Muscle layer of colon (tissue), 2 donors: ENCODE results near the gene CROCC2.

Source experiments
- H3K27ac ChIP-seq: one replicate; pipeline ENCODE4 v1.7.0; 2013; ENCODE audit warnings: low read depth, mild to moderate bottlenecking, low read length, moderate library complexity
- H3K27me3 ChIP-seq, 2 donors: one replicate each; pipeline ENCODE4 v1.7.0; 2013; ENCODE audit warnings: low read length in 2 of 2, mild to moderate bottlenecking in 2 of 2; ENCODE audit not compliant: insufficient read depth in 2 of 2, control insufficient read depth in 1 of 2
- H3K36me3 ChIP-seq: one replicate; pipeline ENCODE4 v1.7.0; 2013; ENCODE audit warnings: mild to moderate bottlenecking, low read length; ENCODE audit not compliant: insufficient read depth
- H3K4me1 ChIP-seq: one replicate; pipeline ENCODE4 v1.7.0; 2013; ENCODE audit warnings: mild to moderate bottlenecking, low read length; ENCODE audit not compliant: insufficient read depth
- H3K4me3 ChIP-seq, 2 donors: one replicate each; pipeline ENCODE4 v1.7.0; 2013; ENCODE audit warnings: low read length in 2 of 2, low read depth in 1 of 2, mild to moderate bottlenecking in 1 of 2, moderate library complexity in 1 of 2
- H3K9ac ChIP-seq: one replicate; pipeline ENCODE4 v1.7.0; 2013; ENCODE audit warnings: low read length
- H3K9me3 ChIP-seq: one replicate; pipeline ENCODE4 v1.7.0; 2013; ENCODE audit warnings: mild to moderate bottlenecking, low read length
- donor health status: abdominal sarcoma.
- donor health status: Adenocarcinoma of cecum.

The CROCC2 gene

DNA sequence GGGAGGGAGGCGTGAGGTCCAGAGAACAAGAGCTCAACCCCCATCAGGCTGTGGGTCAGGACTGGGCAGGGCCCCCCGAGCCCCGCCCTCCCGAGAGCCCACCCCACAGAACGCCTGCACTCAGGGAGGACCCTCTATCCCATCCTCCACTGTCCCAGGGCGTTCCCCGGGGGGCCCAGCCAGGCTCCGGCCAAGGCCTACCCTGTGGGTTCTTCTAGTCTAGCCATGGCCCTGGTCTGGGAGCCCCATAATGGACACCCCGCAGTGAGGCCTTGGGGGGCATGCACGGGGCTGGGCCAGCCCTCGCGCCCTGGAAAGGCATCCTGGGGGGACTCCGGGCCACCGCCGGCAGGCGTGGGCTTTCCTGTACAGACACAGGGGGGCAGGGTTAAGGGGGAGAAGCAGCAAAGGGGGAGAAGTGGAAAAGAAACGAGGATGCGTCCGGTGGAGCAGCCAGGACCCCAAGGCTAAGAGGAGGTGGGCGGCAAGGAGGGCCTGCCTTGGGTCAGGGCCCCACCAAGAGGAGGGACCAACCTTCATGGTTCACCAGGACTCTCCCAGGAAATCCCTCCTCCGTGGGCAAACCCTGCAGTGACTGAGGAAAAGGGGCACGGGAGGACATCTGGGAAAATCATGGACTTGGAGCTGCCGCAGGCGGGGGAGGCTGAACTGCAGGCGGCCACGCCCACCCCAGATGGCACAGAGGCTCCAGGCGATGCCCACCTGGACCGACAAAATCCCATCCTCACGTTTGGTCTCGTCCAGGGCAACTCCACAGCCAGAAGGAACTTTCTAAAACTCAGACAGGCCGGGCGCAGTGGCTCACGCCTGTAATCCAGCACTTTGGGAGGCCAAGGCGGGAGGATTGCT, 2.7 kb upstream of the CROCC2 start:
- H3K36me3 ChIP-seq, result no peaks in the 10 kb centered on the region
- no peak overlapping the region for H3K27ac ChIP-seq
- no peaks in the 10 kb centered on the region for H3K4me1 ChIP-seq
- peaks cover 0 to 8% of the 10 kb centered on the region in 2 donors for H3K27me3 ChIP-seq
- H3K9ac ChIP-seq, result no peak overlapping the region
- H3K4me3 ChIP-seq, result no peak overlapping the region
- no peaks in the 10 kb centered on the region for H3K9me3 ChIP-seq

DNA sequence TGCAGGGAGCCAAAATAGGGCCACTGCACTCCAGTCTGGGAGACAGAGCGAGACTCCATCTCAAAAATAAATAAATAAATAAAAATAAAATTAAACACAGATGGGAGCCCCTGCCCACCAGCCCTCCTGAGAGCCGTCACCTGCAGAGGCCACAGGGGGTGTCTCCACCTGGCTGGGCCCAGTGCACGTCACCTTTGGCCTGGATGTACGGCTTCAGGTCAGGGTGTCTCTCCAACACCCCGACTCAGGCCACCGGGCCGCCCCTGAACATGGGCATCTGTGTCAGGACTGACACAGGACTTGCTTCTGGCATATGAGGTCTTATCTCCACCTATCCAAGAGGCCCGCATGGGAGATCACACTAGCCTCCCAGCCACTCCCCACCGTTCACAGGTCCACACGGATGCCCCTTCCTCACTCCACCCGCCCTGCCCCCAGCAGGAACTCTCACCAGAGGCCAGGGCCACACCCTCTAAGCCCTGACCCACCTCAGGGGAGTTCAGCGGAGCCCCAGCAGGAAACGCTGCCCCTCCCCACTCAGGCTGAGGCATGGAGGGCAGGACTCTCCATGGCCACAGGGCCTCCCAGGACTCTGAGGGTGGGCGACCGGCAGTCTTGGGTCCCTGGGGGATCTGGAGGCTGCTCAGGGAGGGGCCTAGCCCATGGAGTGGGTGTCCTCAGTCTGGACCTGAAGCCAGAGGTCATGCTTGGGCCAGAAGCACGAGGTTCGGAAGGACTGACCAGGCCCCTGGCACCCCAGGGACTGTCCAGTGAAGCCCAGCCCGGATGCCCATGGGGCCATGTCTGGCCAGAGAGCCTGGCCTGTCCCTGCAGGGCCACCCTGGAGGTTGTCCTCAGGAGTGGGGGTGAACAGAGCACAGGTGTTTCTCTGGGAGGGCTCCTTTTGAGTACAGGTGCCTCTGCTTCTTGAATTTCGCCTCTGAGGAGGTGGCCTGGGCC, 1.6 kb upstream of the CROCC2 start:
- no peak overlapping the region for H3K4me3 ChIP-seq

GRCh38 chr2:240905176-240905781, 857 bp upstream of the CROCC2 start:
- H3K36me3 ChIP-seq, result no peaks in the 10 kb centered on the region
- no peaks in the 10 kb centered on the region for H3K4me1 ChIP-seq
- no peak overlapping the region for H3K9ac ChIP-seq
- no peaks in the 10 kb centered on the region for H3K9me3 ChIP-seq
- H3K27me3 ChIP-seq, result peaks cover 0 to 8% of the 10 kb centered on the region in 2 donors
- no peak overlapping the region for H3K4me3 ChIP-seq
- no peak overlapping the region for H3K27ac ChIP-seq

More for the DNA sequence above, 1.6 kb upstream of the CROCC2 start:
- Histone ChIP-seq H3K27me3 (peaks cover 0 to 8% of the 10 kb centered on the region in 2 donors), H3K36me3 (no peaks in the 10 kb centered on the region), H3K9me3 (no peaks in the 10 kb centered on the region), H3K9ac (no peak overlapping the region), H3K27ac (no peak overlapping the region), H3K4me1 (no peaks in the 10 kb centered on the region)

DNA sequence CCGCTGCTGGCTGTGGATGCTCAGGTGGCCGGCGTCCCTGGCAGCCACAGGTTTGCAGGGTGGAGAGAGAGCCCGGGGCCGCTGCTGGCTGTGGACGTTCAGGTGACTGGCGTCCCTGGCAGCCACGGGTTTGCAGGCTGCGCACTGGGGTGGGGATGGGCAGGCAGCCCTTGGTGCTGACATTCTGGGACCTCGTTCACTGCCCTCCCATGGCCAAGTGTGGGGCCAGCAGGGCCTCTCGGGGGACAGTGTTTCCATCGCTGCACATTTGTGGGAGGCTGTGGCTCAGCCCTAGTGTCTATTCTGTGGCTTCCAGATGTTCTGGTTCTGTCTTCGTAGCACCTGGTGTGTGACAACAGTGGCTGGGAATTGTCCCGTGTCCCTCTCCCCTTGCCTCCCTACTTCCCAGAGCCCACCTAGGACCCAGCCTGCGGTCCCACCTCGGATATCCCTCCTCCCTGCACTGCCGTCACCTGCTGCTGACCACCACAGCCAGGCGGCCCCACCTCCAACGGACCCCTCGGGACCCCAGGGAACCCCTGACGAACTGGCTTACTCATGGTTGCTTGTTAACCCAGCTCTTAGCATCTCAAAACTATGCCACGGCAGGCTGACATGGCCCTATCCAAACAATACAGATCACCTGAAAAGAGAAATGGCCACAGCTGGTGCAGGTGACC, 915 bp downstream of the CROCC2 start:
- Histone ChIP-seq H3K27me3 (peaks cover 0 to 4% of the 10 kb centered on the region in 2 donors), H3K4me1 (no peaks in the 10 kb centered on the region), H3K4me3 (no peak overlapping the region), H3K36me3 (no peaks in the 10 kb centered on the region), H3K9me3 (no peaks in the 10 kb centered on the region), H3K27ac (no peak overlapping the region), H3K9ac (no peak overlapping the region)

DNA sequence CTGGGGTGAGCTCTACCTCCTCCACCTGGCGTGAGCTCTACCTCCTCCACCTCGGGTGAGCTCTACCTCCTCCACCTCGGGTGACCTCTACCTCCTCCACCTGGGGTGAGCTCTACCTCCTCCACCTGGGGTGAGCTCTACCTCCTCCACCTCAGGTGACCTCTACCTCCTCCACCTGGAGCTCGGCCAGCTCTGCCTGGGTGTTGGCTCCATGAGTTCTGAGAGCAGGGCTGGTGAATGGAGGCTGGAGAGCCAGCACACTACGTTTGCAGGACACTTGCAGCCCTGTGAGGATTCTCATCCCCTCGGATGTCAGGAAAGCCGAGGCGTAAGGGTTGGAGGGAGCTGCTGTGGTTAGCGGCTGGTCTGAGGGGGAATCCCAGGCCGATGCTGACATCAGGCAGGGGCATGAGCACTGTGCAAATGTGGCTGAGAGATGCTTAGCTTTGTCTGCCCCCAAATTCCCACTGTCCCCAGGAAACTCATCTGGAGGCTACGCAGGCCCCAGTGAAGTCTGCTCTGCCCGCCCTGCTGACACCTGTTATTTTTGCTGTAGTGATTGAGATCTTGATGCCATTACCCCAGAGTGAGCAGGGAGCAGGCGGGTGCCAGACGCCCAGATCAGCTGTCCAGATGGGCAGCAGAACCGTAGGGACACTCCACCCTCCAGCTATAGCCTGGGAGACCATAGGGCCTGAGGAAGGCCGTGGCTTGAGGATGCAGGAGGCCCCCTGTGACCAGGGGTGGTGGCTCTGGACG, 3.3 kb downstream of the CROCC2 start:
- H3K4me1 ChIP-seq, result no peaks in the 10 kb centered on the region
- H3K9ac ChIP-seq, result no peak overlapping the region
- no peak overlapping the region for H3K27ac ChIP-seq
- no peaks in the 10 kb centered on the region for H3K9me3 ChIP-seq
- peaks cover 0 to 17% of the 10 kb centered on the region in 2 donors for H3K27me3 ChIP-seq
- H3K4me3 ChIP-seq, result no peak overlapping the region
- no peaks in the 10 kb centered on the region for H3K36me3 ChIP-seq

DNA sequence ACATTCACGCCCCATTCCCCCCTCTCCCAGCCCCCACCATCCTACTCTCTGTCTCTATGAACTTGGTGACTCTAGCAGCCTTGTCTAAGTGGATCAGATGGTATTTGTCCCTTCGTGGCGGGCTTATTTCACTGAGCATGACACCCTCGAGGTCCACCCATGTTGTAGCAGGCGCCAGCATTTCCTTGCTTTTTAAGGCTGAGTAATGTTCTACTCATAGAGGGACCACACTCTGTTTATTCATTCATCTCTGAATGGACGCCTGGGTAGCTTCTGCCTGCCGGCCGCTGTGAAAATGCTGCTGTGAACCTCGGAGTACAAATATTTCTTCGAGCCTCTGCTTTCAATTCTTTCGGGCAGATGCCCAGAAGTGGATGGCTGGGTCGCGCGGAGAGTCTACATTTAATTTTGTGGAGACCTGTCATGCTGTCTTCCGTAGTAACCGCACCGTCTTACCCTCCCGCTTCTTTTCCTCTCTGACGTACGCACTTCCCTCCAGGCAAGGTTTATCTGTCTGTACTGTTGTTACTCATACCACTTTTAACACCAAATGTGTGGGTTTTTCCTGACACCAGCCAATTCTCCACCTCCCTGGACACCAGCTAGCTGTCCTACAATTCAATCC, 5.6 kb downstream of the CROCC2 start:
- H3K9ac ChIP-seq, result no peak overlapping the region
- peaks cover 0 to 33% of the 10 kb centered on the region in 2 donors for H3K27me3 ChIP-seq
- no peak overlapping the region for H3K4me3 ChIP-seq
- no peaks in the 10 kb centered on the region for H3K9me3 ChIP-seq
- no peak overlapping the region for H3K27ac ChIP-seq
- H3K4me1 ChIP-seq, result no peaks in the 10 kb centered on the region
- no peaks in the 10 kb centered on the region for H3K36me3 ChIP-seq

DNA sequence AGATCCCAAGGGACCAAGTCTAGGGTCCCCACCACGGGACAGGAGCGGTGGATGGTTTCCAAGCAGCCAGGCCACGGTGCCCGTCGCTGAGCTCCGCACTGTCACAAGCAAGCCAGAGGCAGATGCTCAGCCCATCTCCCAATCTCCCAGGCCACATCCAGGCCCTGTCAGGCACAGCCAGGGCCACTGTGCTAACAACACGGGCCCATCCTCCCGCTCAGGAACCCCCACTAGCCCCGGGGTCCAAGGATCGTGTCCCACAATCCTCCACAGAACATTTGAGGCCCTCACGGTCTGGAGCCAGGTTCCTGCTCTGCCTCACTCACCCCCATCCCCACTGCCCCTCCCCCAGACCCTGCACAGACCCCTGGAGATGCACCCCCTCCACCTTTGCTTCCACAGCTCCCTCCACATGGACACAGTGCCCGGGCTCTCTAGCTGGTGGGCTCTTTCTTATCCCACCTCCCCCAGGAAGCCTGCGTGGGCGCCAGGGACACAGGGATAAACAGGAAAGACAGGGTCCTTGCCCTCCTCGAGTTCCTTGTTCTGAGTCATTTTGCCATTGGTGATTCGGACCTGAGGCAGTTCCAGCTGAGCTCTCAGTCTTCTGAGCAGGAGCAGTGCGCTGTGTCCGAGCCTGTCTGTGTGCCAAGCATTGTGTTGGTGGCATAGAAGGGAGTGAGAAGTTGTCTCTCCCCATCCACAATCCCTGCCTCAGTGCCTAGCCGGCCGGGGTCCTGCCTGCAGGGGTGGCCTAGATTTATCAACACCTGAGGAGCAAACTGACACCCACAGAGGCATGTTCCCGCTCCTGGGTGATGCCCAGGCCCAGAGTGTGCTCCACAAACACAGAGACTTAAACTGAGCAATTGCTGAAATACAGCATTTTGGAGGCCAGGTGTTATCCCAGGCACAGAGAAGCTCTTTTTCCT, 7.0 kb downstream of the CROCC2 start:
- H3K27me3 ChIP-seq, result peaks cover 0 to 38% of the 10 kb centered on the region in 2 donors
- H3K9ac ChIP-seq, result no peak overlapping the region
- no peaks in the 10 kb centered on the region for H3K9me3 ChIP-seq
- H3K27ac ChIP-seq, result no peak overlapping the region
- no peak overlapping the region for H3K4me3 ChIP-seq
- H3K4me1 ChIP-seq, result no peaks in the 10 kb centered on the region
- no peaks in the 10 kb centered on the region for H3K36me3 ChIP-seq

- Histone ChIP-seq H3K36me3 (no peaks in the 10 kb centered on the region), H3K9me3 (no peaks in the 10 kb centered on the region), H3K4me1 (no peaks in the 10 kb centered on the region), H3K27me3 (peaks cover 0 to 38% of the 10 kb centered on the region in 2 donors), H3K27ac (no peak overlapping the region), H3K4me3 (no peak overlapping the region), H3K9ac (no peak overlapping the region)
Observed at GRCh38 chr2:240913810-240914644, 7.9 kb downstream of the CROCC2 start.
